NCI-H2196 treated with DMSO at 0.1 percent for 48 hours (cell line): ENCODE results near the gene GRK6.
"Not testable (repeated sequence)": the region's sequence is repeated elsewhere in the genome, so short reads cannot be mapped to it uniquely, and the experiment has no call there.

Experiments
- DNase-seq: peaks from one replicate; lab custom pipeline; 2025; ENCODE audit not compliant: unreplicated experiment; lab: John Stamatoyannopoulos, UW

The GRK6 gene

GRCh38 chr5:177397875-177398390, 28.5 kb upstream of the GRK6 start:
- no peak for DNase-seq

GRCh38 chr5:177399997-177400868, 26.2 kb upstream of the GRK6 start, which contains the start of gene PFN3:
Gene PFN3 (minus strand): TSS chr5:177400661. CDS start chr5:177400576, 85 bp downstream.
- DNase-seq, result no peak

- DNase-seq, result peak; percentile 85
Measured at GRCh38 chr5:177402271-177403043, 24.0 kb upstream of the GRK6 start.

- no peak for DNase-seq
Measured at GRCh38 chr5:177403102-177403791, 23.2 kb upstream of the GRK6 start.

- DNase-seq, result peak; percentile 51
Measured at GRCh38 chr5:177403792-177404640, 22.5 kb upstream of the GRK6 start.

GRCh38 chr5:177404641-177405179, 21.8 kb upstream of the GRK6 start:
- no peak for DNase-seq

GRCh38 chr5:177405312-177405711, 21.2 kb upstream of the GRK6 start:
- DNase-seq, result no peak

GRCh38 chr5:177405805-177406204, 20.7 kb upstream of the GRK6 start:
- DNase-seq, result no peak

GRCh38 chr5:177409043-177409801, 17.3 kb upstream of the GRK6 start, which contains the start of gene F12:
Gene F12 (minus strand): TSS chr5:177409564. CDS start chr5:177409527, 37 bp downstream.
- no peak for DNase-seq

GRCh38 chr5:177410575-177410974, 15.9 kb upstream of the GRK6 start:
- no peak for DNase-seq

GRCh38 chr5:177412603-177413233, 13.8 kb upstream of the GRK6 start:
- DNase-seq, result no peak

GRCh38 chr5:177414481-177414880, 12.0 kb upstream of the GRK6 start:
- DNase-seq, result no peak

GRCh38 chr5:177417081-177417480, 9.4 kb upstream of the GRK6 start:
- DNase-seq, result not testable (repeated sequence)

GRCh38 chr5:177419046-177419445, 7.4 kb upstream of the GRK6 start:
- no peak for DNase-seq

- not testable (repeated sequence) for DNase-seq
Measured at GRCh38 chr5:177420472-177420871, 6.0 kb upstream of the GRK6 start.

GRCh38 chr5:177421062-177421798, 5.2 kb upstream of the GRK6 start:
- no peak for DNase-seq

- no peak for DNase-seq
Measured at GRCh38 chr5:177423671-177424070, 2.8 kb upstream of the GRK6 start.

GRCh38 chr5:177425196-177425800, 1.2 kb upstream of the GRK6 start:
- no peak for DNase-seq
